Fibroblast of villous mesenchyme (primary cell): ENCODE data around the gene ARHGEF39. TPM values are rescaled to one million over a fixed set of nuclear protein-coding genes. Genes with fewer than 3 reads are reported as not detected.
A peak's percentile ranks its signal among the peaks of the same experiment; 100 is the strongest.

Experiments
- DNase-seq: peaks from one replicate; pipeline ENCODE4 v3.0.0-alpha.2; 2010; ENCODE audit warnings: low read depth
- H3K4me3 ChIP-seq: 2 replicates; pipeline ENCODE4 v1.5.1; 2011; ENCODE audit warnings: low read depth, mild to moderate bottlenecking, low read length
- CTCF ChIP-seq: IDR thresholded peaks from 2 replicates; pipeline ENCODE4 v1.5.1; 2012; ENCODE audit warnings: low read depth, mild to moderate bottlenecking, low read length; ENCODE audit not compliant: insufficient read depth
- total RNA-seq: library from RNA; depleted of rRNA; stranded (reverse); fragments of >200 nt; gene quantifications from 2 replicates; pipeline ENCODE4 v1.2.3, GENCODE V29; 2012

ARHGEF39 gene
- total RNA-seq, 1 donor, result 3.0 TPM

- no peak overlapping the region for H3K4me3 ChIP-seq
- TF ChIP-seq CTCF, result no peak
- no peak for DNase-seq
Measured at GRCh38 chr9:35666549-35666948, 1.6 kb upstream of the ARHGEF39 start.

GRCh38 chr9:35666045-35666444 is 1.1 kb upstream of the ARHGEF39 start:
- H3K4me3 ChIP-seq, result no peak overlapping the region
- DNase-seq, result no peak
- no peak for TF ChIP-seq CTCF

- peak overlapping the region; percentile 68 for H3K4me3 ChIP-seq
- DNase-seq, result no peak
- TF ChIP-seq CTCF, result no peak
Measured at GRCh38 chr9:35665471-35665818, 450 bp upstream of the ARHGEF39 start.

GRCh38 chr9:35662437-35662836 is 2.6 kb downstream of the ARHGEF39 start:
- H3K4me3 ChIP-seq, result no peak overlapping the region
- no peak for TF ChIP-seq CTCF
- no peak for DNase-seq

- no peak for TF ChIP-seq CTCF
- no peak overlapping the region for H3K4me3 ChIP-seq
- DNase-seq, result no peak
Measured at GRCh38 chr9:35661756-35662350, 3.1 kb downstream of the ARHGEF39 start.

GRCh38 chr9:35660966-35661415 is 4.0 kb downstream of the ARHGEF39 start:
- DNase-seq, result peak; percentile 65
- peak; percentile 65 for TF ChIP-seq CTCF
- no peak overlapping the region for H3K4me3 ChIP-seq

GRCh38 chr9:35659340-35659739 is 5.7 kb downstream of the ARHGEF39 start:
- DNase-seq, result peak; percentile 56
- H3K4me3 ChIP-seq, result peak overlapping the region; percentile 86
- TF ChIP-seq CTCF, result no peak
